GM23338 (cell line): ENCODE measurements around the gene C16orf87. TPM values are rescaled to one million over a fixed set of nuclear protein-coding genes. Genes with fewer than 3 reads are reported as not detected.

Source experiments
- ATAC-seq: fragments of 200-7000 bp; cut with Tn5 transposase; 3 replicates; pipeline ENCODE4 v1.9.1; 2020
- DNase-seq: peaks from one replicate; pipeline ENCODE4 v3.0.0-alpha.2; 2015; ENCODE audit warnings: low spot score
- H2AFZ ChIP-seq: fragments of 200-600 bp; sonication (generic); 2 replicates; pipeline ENCODE4 v1.8.0; 2016; ENCODE audit warnings: antibody characterized with exemption, mild to moderate bottlenecking, moderate library complexity
- H3F3A ChIP-seq: fragments of 200-600 bp; sonication (generic); replicated peaks from 2 replicates; pipeline ENCODE4 v1.8.0; 2017; ENCODE audit warnings: antibody characterized with exemption, mixed run types, low read depth
- H3K27ac ChIP-seq: fragments of 200-600 bp; sonication (generic); 2 replicates; pipeline ENCODE4 v1.6.1; 2016; ENCODE audit warnings: low read depth
- H3K27me3 ChIP-seq: fragments of 200-600 bp; sonication (generic); 2 replicates; pipeline ENCODE4 v1.8.0; 2016; ENCODE audit warnings: mild to moderate bottlenecking, mixed run types, moderate library complexity; ENCODE audit not compliant: insufficient read depth
- H3K36me3 ChIP-seq: fragments of 200-600 bp; sonication (generic); 2 replicates; pipeline ENCODE4 v1.8.0; 2016; ENCODE audit warnings: mild to moderate bottlenecking; ENCODE audit not compliant: insufficient read depth
- H3K4me1 ChIP-seq: fragments of 200-600 bp; sonication (generic); 2 replicates; pipeline ENCODE4 v1.8.0; 2016; ENCODE audit warnings: mild to moderate bottlenecking, moderate library complexity; ENCODE audit not compliant: insufficient read depth
- H3K4me2 ChIP-seq: fragments of 200-600 bp; sonication (generic); 2 replicates; pipeline ENCODE4 v1.7.1; 2017; ENCODE audit warnings: mixed run types
- H3K4me3 ChIP-seq: fragments of 200-600 bp; sonication (generic); 2 replicates; pipeline ENCODE4 v1.6.1; 2016; ENCODE audit warnings: mixed run types
- H3K79me2 ChIP-seq: fragments of 200-600 bp; sonication (generic); replicated peaks from 2 replicates; pipeline ENCODE4 v1.8.0; 2017; ENCODE audit warnings: mild to moderate bottlenecking; ENCODE audit not compliant: insufficient read depth
- H3K9me2 ChIP-seq: fragments of 200-600 bp; sonication (generic); 2 replicates; pipeline ENCODE4 v1.8.0; 2017; ENCODE audit not compliant: insufficient read depth
- H4K20me1 ChIP-seq: fragments of 200-600 bp; sonication (generic); replicated peaks from 2 replicates; pipeline ENCODE4 v1.8.0; 2017; ENCODE audit warnings: mild to moderate bottlenecking; ENCODE audit not compliant: insufficient read depth
- H3K27ac Mint-ChIP-seq: 2 replicates; pipeline ENCODE4 v1.8.0; 2020; ENCODE audit warnings: inconsistent platforms, mild to moderate bottlenecking, moderate library complexity, mixed read lengths
- H3K27me3 Mint-ChIP-seq: 3 replicates; pipeline ENCODE4 v1.8.0; 2022; ENCODE audit warnings: low read depth, mild to moderate bottlenecking, moderate library complexity, mixed read lengths, inconsistent platforms; ENCODE audit not compliant: insufficient read depth, poor library complexity
- H3K36me3 Mint-ChIP-seq: 3 replicates; pipeline ENCODE4 v1.8.0; 2021; ENCODE audit warnings: low read depth, mild to moderate bottlenecking, inconsistent platforms, moderate library complexity, mixed read lengths
- H3K4me1 Mint-ChIP-seq: 3 replicates; pipeline ENCODE4 v1.8.0; 2020; ENCODE audit warnings: mild to moderate bottlenecking, inconsistent platforms, mixed read lengths
- H3K4me3 Mint-ChIP-seq: 3 replicates; pipeline ENCODE4 v1.8.0; 2021; ENCODE audit warnings: moderate library complexity, mild to moderate bottlenecking, inconsistent platforms, mixed read lengths
- H3K9me3 Mint-ChIP-seq: 3 replicates; pipeline ENCODE4 v1.8.0; 2020; ENCODE audit warnings: moderate library complexity, mild to moderate bottlenecking, inconsistent platforms, mixed read lengths
- CREB1 ChIP-seq: fragments of 250-450 bp; sonication (Bioruptor Pico); IDR thresholded peaks from 2 replicates; pipeline ENCODE4 v1.5.0; 2020; ENCODE audit warnings: low read depth, mild to moderate bottlenecking, moderate library complexity
- CTCF ChIP-seq, 2 experiments: fragments of 200-600 bp in 1 of 2; sonication (generic) in 1 of 2; conservative IDR thresholded peaks; 2 replicates each; pipeline versions ENCODE4 v1.5.1 to v1.6.1; 2016 to 2017; ENCODE audit warnings: antibody characterized with exemption in 2 of 2, low read depth in 2 of 2, mild to moderate bottlenecking in 2 of 2, moderate library complexity in 1 of 2
- EZH2 ChIP-seq: fragments of 200-600 bp; sonication (generic); IDR thresholded peaks from one replicate; pipeline ENCODE4 v1.8.0; 2017; ENCODE audit warnings: antibody characterized with exemption, mild to moderate bottlenecking, low read depth; ENCODE audit not compliant: unreplicated experiment
- EZH2phosphoT487 ChIP-seq: fragments of 200-600 bp; sonication (generic); IDR thresholded peaks from one replicate; pipeline ENCODE4 v1.8.1; 2018; ENCODE audit warnings: antibody characterized with exemption; ENCODE audit not compliant: unreplicated experiment
- JUNB ChIP-seq: IDR thresholded peaks from one replicate; pipeline ENCODE4 v1.6.1; 2016; ENCODE audit warnings: antibody characterized with exemption; ENCODE audit not compliant: unreplicated experiment
- NANOG ChIP-seq: IDR thresholded peaks from 2 replicates; pipeline ENCODE4 v1.6.1; 2016; ENCODE audit warnings: antibody characterized with exemption, borderline replicate concordance
- POLR2AphosphoS5 ChIP-seq: IDR thresholded peaks from 2 replicates; pipeline ENCODE4 v1.6.1; 2016; ENCODE audit warnings: antibody characterized with exemption, low read depth
- STAT1 ChIP-seq: IDR thresholded peaks from one replicate; pipeline ENCODE4 v1.6.1; 2016; ENCODE audit warnings: antibody characterized with exemption; ENCODE audit not compliant: unreplicated experiment
- ZNF114 ChIP-seq: fragments of 250-450 bp; sonication (Bioruptor Pico); IDR thresholded peaks from 2 replicates; pipeline ENCODE4 v1.5.0; 2020; ENCODE audit warnings: mild to moderate bottlenecking, moderate library complexity
- ZNF331 ChIP-seq: fragments of 250-450 bp; sonication (Bioruptor Pico); IDR thresholded peaks from 2 replicates; pipeline ENCODE4 v1.5.0; 2020; ENCODE audit warnings: low read depth, mild to moderate bottlenecking, moderate library complexity
- polyA plus RNA-seq: library from polyadenylated mRNA; unstranded; fragments of >200 nt; fragmentation: Nextera tagmentation; extraction: Ambion mirVana; gene quantifications from 2 replicates; pipeline ENCODE4 v1.2.1, GENCODE V29; 2016
- total RNA-seq: library from RNA; depleted of rRNA; stranded (reverse); fragments of >200 nt; shearing (Covaris generic); gene quantifications from 2 replicates; pipeline ENCODE4 v1.2.3, GENCODE V29; 2014
- TF ChIP-seq, protein P1 (sequence below): IDR thresholded peaks from one replicate; pipeline ENCODE4 v1.6.1; 2018; ENCODE audit warnings: antibody characterized with exemption; ENCODE audit not compliant: unreplicated experiment
- TF ChIP-seq, protein P2 (sequence below): fragments of 250-450 bp; sonication (Bioruptor Pico); IDR thresholded peaks from 2 replicates; pipeline ENCODE4 v1.5.0; 2020; ENCODE audit warnings: mild to moderate bottlenecking, moderate library complexity
- TF ChIP-seq, protein P3 (sequence below): IDR thresholded peaks from 2 replicates; pipeline ENCODE4 v1.6.1; 2016; ENCODE audit warnings: antibody characterized with exemption

The C16orf87 gene
- total and polyA plus RNA-seq, 2 experiments from 2014 or later = 23.4 to 46.0 TPM

- Mint-ChIP-seq H3K4me1 (peaks cover 3% of the 10 kb centered on the region; the same call in 2 of the 3 replicates), H3K9me3 (peaks cover 28% of the 10 kb centered on the region), H3K27ac (no peak overlapping the region), H3K36me3 (peaks cover 37% of the 10 kb centered on the region), H3K4me3 (no peak overlapping the region), H3K27me3 (no peaks in the 10 kb centered on the region)
- TF ChIP-seq JUNB (no peak), STAT1 (no peak), POLR2AphosphoS5 (no peak), CTCF (conservative IDR thresholded peaks at IDR 0.05; ENCODE audit: low read depth in 2 of 2) (no peak), NANOG (no peak), CREB1 (CRISPR knock-in tag) (no peak), ZNF331 (CRISPR knock-in tag) (no peak), ZNF114 (no peak), EZH2 (no peak), EZH2phosphoT487 (no peak)
- TF ChIP-seq, protein P1, sequence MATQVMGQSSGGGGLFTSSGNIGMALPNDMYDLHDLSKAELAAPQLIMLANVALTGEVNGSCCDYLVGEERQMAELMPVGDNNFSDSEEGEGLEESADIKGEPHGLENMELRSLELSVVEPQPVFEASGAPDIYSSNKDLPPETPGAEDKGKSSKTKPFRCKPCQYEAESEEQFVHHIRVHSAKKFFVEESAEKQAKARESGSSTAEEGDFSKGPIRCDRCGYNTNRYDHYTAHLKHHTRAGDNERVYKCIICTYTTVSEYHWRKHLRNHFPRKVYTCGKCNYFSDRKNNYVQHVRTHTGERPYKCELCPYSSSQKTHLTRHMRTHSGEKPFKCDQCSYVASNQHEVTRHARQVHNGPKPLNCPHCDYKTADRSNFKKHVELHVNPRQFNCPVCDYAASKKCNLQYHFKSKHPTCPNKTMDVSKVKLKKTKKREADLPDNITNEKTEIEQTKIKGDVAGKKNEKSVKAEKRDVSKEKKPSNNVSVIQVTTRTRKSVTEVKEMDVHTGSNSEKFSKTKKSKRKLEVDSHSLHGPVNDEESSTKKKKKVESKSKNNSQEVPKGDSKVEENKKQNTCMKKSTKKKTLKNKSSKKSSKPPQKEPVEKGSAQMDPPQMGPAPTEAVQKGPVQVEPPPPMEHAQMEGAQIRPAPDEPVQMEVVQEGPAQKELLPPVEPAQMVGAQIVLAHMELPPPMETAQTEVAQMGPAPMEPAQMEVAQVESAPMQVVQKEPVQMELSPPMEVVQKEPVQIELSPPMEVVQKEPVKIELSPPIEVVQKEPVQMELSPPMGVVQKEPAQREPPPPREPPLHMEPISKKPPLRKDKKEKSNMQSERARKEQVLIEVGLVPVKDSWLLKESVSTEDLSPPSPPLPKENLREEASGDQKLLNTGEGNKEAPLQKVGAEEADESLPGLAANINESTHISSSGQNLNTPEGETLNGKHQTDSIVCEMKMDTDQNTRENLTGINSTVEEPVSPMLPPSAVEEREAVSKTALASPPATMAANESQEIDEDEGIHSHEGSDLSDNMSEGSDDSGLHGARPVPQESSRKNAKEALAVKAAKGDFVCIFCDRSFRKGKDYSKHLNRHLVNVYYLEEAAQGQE = no peak
- TF ChIP-seq, protein P2, sequence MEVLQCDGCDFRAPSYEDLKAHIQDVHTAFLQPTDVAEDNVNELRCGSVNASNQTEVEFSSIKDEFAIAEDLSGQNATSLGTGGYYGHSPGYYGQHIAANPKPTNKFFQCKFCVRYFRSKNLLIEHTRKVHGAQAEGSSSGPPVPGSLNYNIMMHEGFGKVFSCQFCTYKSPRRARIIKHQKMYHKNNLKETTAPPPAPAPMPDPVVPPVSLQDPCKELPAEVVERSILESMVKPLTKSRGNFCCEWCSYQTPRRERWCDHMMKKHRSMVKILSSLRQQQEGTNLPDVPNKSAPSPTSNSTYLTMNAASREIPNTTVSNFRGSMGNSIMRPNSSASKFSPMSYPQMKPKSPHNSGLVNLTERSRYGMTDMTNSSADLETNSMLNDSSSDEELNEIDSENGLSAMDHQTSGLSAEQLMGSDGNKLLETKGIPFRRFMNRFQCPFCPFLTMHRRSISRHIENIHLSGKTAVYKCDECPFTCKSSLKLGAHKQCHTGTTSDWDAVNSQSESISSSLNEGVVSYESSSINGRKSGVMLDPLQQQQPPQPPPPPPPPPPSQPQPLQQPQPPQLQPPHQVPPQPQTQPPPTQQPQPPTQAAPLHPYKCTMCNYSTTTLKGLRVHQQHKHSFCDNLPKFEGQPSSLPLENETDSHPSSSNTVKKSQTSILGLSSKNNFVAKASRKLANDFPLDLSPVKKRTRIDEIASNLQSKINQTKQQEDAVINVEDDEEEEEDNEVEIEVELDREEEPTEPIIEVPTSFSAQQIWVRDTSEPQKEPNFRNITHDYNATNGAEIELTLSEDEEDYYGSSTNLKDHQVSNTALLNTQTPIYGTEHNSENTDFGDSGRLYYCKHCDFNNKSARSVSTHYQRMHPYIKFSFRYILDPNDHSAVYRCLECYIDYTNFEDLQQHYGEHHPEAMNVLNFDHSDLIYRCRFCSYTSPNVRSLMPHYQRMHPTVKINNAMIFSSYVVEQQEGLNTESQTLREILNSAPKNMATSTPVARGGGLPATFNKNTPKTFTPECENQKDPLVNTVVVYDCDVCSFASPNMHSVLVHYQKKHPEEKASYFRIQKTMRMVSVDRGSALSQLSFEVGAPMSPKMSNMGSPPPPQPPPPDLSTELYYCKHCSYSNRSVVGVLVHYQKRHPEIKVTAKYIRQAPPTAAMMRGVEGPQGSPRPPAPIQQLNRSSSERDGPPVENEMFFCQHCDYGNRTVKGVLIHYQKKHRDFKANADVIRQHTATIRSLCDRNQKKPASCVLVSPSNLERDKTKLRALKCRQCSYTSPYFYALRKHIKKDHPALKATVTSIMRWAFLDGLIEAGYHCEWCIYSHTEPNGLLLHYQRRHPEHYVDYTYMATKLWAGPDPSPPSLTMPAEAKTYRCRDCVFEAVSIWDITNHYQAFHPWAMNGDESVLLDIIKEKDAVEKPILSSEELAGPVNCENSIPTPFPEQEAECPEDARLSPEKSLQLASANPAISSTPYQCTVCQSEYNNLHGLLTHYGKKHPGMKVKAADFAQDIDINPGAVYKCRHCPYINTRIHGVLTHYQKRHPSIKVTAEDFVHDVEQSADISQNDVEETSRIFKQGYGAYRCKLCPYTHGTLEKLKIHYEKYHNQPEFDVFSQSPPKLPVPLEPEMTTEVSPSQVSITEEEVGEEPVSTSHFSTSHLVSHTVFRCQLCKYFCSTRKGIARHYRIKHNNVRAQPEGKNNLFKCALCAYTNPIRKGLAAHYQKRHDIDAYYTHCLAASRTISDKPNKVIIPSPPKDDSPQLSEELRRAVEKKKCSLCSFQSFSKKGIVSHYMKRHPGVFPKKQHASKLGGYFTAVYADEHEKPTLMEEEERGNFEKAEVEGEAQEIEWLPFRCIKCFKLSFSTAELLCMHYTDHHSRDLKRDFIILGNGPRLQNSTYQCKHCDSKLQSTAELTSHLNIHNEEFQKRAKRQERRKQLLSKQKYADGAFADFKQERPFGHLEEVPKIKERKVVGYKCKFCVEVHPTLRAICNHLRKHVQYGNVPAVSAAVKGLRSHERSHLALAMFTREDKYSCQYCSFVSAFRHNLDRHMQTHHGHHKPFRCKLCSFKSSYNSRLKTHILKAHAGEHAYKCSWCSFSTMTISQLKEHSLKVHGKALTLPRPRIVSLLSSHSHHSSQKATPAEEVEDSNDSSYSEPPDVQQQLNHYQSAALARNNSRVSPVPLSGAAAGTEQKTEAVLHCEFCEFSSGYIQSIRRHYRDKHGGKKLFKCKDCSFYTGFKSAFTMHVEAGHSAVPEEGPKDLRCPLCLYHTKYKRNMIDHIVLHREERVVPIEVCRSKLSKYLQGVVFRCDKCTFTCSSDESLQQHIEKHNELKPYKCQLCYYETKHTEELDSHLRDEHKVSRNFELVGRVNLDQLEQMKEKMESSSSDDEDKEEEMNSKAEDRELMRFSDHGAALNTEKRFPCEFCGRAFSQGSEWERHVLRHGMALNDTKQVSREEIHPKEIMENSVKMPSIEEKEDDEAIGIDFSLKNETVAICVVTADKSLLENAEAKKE = no peak
- TF ChIP-seq, protein P3, sequence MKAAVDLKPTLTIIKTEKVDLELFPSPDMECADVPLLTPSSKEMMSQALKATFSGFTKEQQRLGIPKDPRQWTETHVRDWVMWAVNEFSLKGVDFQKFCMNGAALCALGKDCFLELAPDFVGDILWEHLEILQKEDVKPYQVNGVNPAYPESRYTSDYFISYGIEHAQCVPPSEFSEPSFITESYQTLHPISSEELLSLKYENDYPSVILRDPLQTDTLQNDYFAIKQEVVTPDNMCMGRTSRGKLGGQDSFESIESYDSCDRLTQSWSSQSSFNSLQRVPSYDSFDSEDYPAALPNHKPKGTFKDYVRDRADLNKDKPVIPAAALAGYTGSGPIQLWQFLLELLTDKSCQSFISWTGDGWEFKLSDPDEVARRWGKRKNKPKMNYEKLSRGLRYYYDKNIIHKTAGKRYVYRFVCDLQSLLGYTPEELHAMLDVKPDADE = no peak
- H3K4me3 ChIP-seq = no peak overlapping the region
- no peak overlapping the region for H3K27ac ChIP-seq
- H3K36me3 ChIP-seq = no peaks in the 10 kb centered on the region; the same call in 1 of the 2 replicates
- no peaks in the 10 kb centered on the region for H3K4me1 ChIP-seq
- ATAC-seq (no peak), DNase-seq (no peak)
- no peaks in the 10 kb centered on the region; the same call in 1 of the 2 replicates for H3K9me2 ChIP-seq
- no peaks in the 10 kb centered on the region for H4K20me1 ChIP-seq
- H3K79me2 ChIP-seq = no peaks in the 10 kb centered on the region
- no peak overlapping the region for H3K4me2 ChIP-seq
- H2AFZ ChIP-seq = no peak overlapping the region
- H3K27me3 ChIP-seq = no peaks in the 10 kb centered on the region
- H3F3A ChIP-seq = no peaks in the 10 kb centered on the region
Observed at GRCh38 chr16:46797501-46797900, 33.5 kb downstream of the C16orf87 start.
